Stomach (tissue), 9 donors: ENCODE data around the gene BPIFB3. TPM values are rescaled to one million over a fixed set of nuclear protein-coding genes. Genes with fewer than 3 reads are reported as not detected.

ENCODE experiments used
- DNase-seq, 2 donors: peaks; one replicate each; pipeline versions ENCODE4 v3.0.0 to v3.0.0-alpha.2; 2013 to 2019
- H3K27ac ChIP-seq, 5 donors: fragments of 200-600 bp in 4 of 5; sonication (generic) in 4 of 5; one replicate each; pipeline ENCODE4 v1.5.1; 2013 to 2019; ENCODE audit warnings: mild to moderate bottlenecking in 1 of 5, moderate library complexity in 1 of 5
- H3K27me3 ChIP-seq, 3 donors: fragments of 200-600 bp; sonication (generic); one replicate each; pipeline ENCODE4 v1.5.1; 2017 to 2019; ENCODE audit warnings: mixed run types in 1 of 3
- H3K36me3 ChIP-seq, 4 donors: fragments of 200-600 bp; sonication (generic); 1 replicate in 3 of 4; 2 replicates in 1 of 4; pipeline ENCODE4 v1.5.1; 2016 to 2019
- H3K4me1 ChIP-seq, 4 donors: fragments of 200-600 bp; sonication (generic); one replicate each; pipeline ENCODE4 v1.5.1; 2016 to 2019
- H3K4me3 ChIP-seq, 4 donors: fragments of 200-600 bp; sonication (generic) in 3 of 4; one replicate each; pipeline ENCODE4 v1.5.1; 2016 to 2019; ENCODE audit warnings: mild to moderate bottlenecking in 1 of 4
- H3K9me3 ChIP-seq, 4 donors: fragments of 200-600 bp; sonication (generic); one replicate each; pipeline ENCODE4 v1.5.1; 2016 to 2019
- CTCF ChIP-seq, 7 experiments: fragments of 450-650 bp in 4 of 7; fragments of 200-600 bp in 3 of 7; sonication (generic) in 3 of 7; IDR thresholded peaks; one replicate each; pipeline ENCODE4 v1.5.1; 2016 to 2019; ENCODE audit warnings: antibody characterized with exemption in 7 of 7, control low read depth in 2 of 7, mild to moderate bottlenecking in 1 of 7
- EP300 ChIP-seq: sonication (generic); formaldehyde crosslinking; IDR thresholded peaks from one replicate; pipeline ENCODE4 v1.6.1; 2017; ENCODE audit warnings: antibody characterized with exemption
- POLR2A ChIP-seq, 4 donors: fragments of 450-650 bp; IDR thresholded peaks; one replicate each; pipeline ENCODE4 v1.6.1; 2016; ENCODE audit warnings: antibody characterized with exemption in 4 of 4, control low read depth in 2 of 4, mild to moderate bottlenecking in 1 of 4, moderate library complexity in 1 of 4
- POLR2AphosphoS5 ChIP-seq, 3 donors: sonication (generic); formaldehyde crosslinking; IDR thresholded peaks; one replicate each; pipeline ENCODE4 v1.6.1; 2016; ENCODE audit warnings: antibody characterized with exemption in 3 of 3
- WGBS, 5 donors: extraction: QIAGEN DNeasy Blood & Tissue Kit in 3 of 5; methylation state at CpG; one replicate each; pipeline versions ENCODE4 v1.1.5 to v1.1.7; 2013 to 2018; 5-methylcytosine and 5-hydroxymethylcytosine counted together
- intact Hi-C: fragments of 100-400 bp; cut with DNase I; formaldehyde crosslinking; loops from one replicate; pipeline ENCODE4 v1.15.1; 2023; ENCODE audit warnings: low total_unique reads
- polyA plus RNA-seq, 3 donors: library from polyadenylated mRNA; stranded (reverse); fragments of 200-250 nt; gene quantifications; one replicate each; pipeline ENCODE4 v1.2.3, GENCODE V29; 2013
- total RNA-seq, 5 donors: library from RNA; depleted of rRNA; stranded (reverse); fragments of >200 nt; gene quantifications; one replicate each; pipeline versions ENCODE4 v1.1.0 to v1.2.3, GENCODE V29; 2014 to 2016
- donor health status: healthy with polysubstance abuse.
- donor health status: Bipolar disorder and iron deficiency.
- donor health status: healthy.

BPIFB3 gene
- total and polyA plus RNA-seq, 8 donors, result not detected

GRCh38 chr20:33062105-33062824, 8.6 kb downstream of the BPIFB3 start:
- TF ChIP-seq CTCF (IDR thresholded peaks at IDR 0.05) (no peak), EP300 (no peak), POLR2AphosphoS5 (IDR thresholded peaks at IDR 0.05) (no peak), POLR2A (IDR thresholded peaks at IDR 0.05) (no peak)
- DNase-seq, result no peak
- intact Hi-C loops, result no loop called here
- no peak overlapping the region for H3K27ac ChIP-seq
- H3K9me3 ChIP-seq, result no peaks in the 10 kb centered on the region
- H3K27me3 ChIP-seq, result no peaks in the 10 kb centered on the region
- 48 to 58% (median 53%) methylated on average over 9 of the region's 9 CpGs for WGBS, 5 donors
- no peaks in the 10 kb centered on the region for H3K36me3 ChIP-seq
- H3K4me1 ChIP-seq, result no peaks in the 10 kb centered on the region
- no peak overlapping the region for H3K4me3 ChIP-seq

DNA sequence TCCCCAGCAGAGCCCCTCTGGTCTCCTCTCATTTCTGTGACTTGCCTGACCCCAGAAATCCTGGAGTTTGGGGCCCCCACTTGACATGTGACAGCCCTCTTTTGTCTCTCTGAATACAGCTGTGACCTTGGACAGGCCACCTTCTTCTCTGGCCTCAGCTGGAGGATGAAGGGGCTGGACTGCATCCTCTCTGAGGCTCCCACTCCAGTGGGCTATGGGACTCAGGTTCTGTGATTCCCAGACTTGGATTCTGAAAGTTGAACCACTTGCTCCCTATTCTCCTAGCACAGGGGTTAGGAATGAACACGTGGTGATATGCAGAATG, 9.1 kb downstream of the BPIFB3 start:
- intact Hi-C loops, result no loop called here
- no peak overlapping the region for H3K4me3 ChIP-seq
- no peaks in the 10 kb centered on the region for H3K4me1 ChIP-seq
- no peak overlapping the region for H3K27ac ChIP-seq
- H3K27me3 ChIP-seq, result no peaks in the 10 kb centered on the region
- DNase-seq, result no peak
- TF ChIP-seq CTCF (IDR thresholded peaks at IDR 0.05), result no peak
- no peak for TF ChIP-seq EP300
- TF ChIP-seq POLR2A (IDR thresholded peaks at IDR 0.05), result no peak
- TF ChIP-seq POLR2AphosphoS5 (IDR thresholded peaks at IDR 0.05), result no peak
- WGBS, 5 donors, result 67 to 80% (median 73%) methylated on average over 1 of the region's 1 CpG
- no peaks in the 10 kb centered on the region for H3K9me3 ChIP-seq
- H3K36me3 ChIP-seq, result no peaks in the 10 kb centered on the region

DNA sequence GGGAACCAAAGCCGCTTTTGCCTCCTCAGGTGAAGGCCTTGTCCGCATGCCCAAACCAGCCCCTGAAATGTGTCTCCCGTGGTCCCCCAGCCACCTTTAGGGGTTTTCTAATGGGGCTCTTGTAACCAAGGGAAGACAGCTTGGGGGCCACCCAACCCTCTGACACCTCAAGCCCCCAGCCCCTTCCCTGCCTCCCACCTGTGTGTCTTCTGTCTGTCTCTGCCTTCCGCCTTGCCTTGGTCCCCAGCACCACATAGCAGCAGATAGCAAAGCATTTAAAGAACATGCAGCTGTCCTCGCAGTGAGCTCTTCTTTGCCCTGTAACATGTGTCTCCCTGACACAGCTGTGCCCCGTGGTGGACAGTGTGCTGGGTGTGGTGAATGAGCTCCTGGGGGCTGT, 9.6 kb downstream of the BPIFB3 start:
- no peak for DNase-seq
- Histone ChIP-seq H3K36me3 (no peaks in the 10 kb centered on the region), H3K4me3 (no peak overlapping the region), H3K9me3 (no peaks in the 10 kb centered on the region), H3K4me1 (no peaks in the 10 kb centered on the region), H3K27me3 (no peaks in the 10 kb centered on the region), H3K27ac (no peak overlapping the region)
- intact Hi-C loops, result no loop called here
- TF ChIP-seq CTCF (IDR thresholded peaks at IDR 0.05) (no peak), EP300 (no peak), POLR2A (IDR thresholded peaks at IDR 0.05) (no peak), POLR2AphosphoS5 (IDR thresholded peaks at IDR 0.05) (no peak)
- 88 to 96% (median 88%) methylated on average over 6 of the region's 6 CpGs for WGBS, 5 donors

GRCh38 chr20:33064572-33065287, 11.0 kb downstream of the BPIFB3 start:
- Histone ChIP-seq H3K9me3 (no peaks in the 10 kb centered on the region), H3K27ac (no peak overlapping the region), H3K36me3 (no peaks in the 10 kb centered on the region), H3K27me3 (no peaks in the 10 kb centered on the region), H3K4me1 (no peaks in the 10 kb centered on the region), H3K4me3 (no peak overlapping the region)
- intact Hi-C loops, result no loop called here
- no peak for DNase-seq
- TF ChIP-seq CTCF (IDR thresholded peaks at IDR 0.05) (no peak), POLR2A (IDR thresholded peaks at IDR 0.05) (no peak), POLR2AphosphoS5 (IDR thresholded peaks at IDR 0.05) (no peak), EP300 (no peak)
- WGBS, 5 donors, result 87 to 92% (median 91%) methylated on average over 6 to 11 of the region's 11 CpGs
